ENCODE results near the gene DTYMK. TPM values are rescaled to one million over a fixed set of nuclear protein-coding genes. Genes with fewer than 3 reads are reported as not detected.
A peak's percentile ranks its signal among the peaks of the same experiment; 100 is the strongest.
"Not testable (repeated sequence)": the region's sequence is repeated elsewhere in the genome, so short reads cannot be mapped to it uniquely, and the experiment has no call there.

Gene DTYMK
- total RNA-seq, 5 donors from 2014 or later (not counting 1 experiment from before 2014, with no cell fraction given), result 11.6 to 23.6 (median 18.2) TPM

- H3K9me3 Mint-ChIP-seq; CTCF ChIA-PET; H3K4me1 Mint-ChIP-seq; H3K27me3 ChIP-seq (replicated peaks in 1 of 2; ENCODE audit: control insufficient read depth in 2 of 2, extremely low read depth in 1 of 2, insufficient read depth in 2 of 2, low read length in 1 of 2); DNase-seq; H3K9me3 ChIP-seq; H3K27ac ChIP-seq (ENCODE audit: low read length); H3K27ac Mint-ChIP-seq; H3K4me1 ChIP-seq (ENCODE audit: control insufficient read depth in 1 of 2, extremely low read depth in 1 of 2, insufficient read depth in 2 of 2, low read length in 2 of 2); H3K4me3 Mint-ChIP-seq; H3K4me3 ChIP-seq (ENCODE audit: control insufficient read depth in 1 of 2, extremely low read depth in 1 of 2, low read length in 1 of 2); H3K27me3 Mint-ChIP-seq; ATAC-seq (replicated peaks in 1 of 4): not testable (repeated sequence)
- WGBS (ENCODE audit: insufficient coverage), result 96% methylated on average over 23 of the region's 24 CpGs
- H3K36me3 ChIP-seq (ENCODE audit: control insufficient read depth in 2 of 2, extremely low read depth in 1 of 2, insufficient read depth in 1 of 2, low read length in 1 of 2), result peaks cover 7 to 55% of the 10 kb centered on the region in 2 donors
- POLR2A ChIA-PET, result interaction anchor here in 1 of 2 donors (0.6 kb wide), 1 partner anchor 224 kb away, joined by 3 read pairs; no protein-coding TSS in a partner anchor
- peaks cover 23% of the 10 kb centered on the region for H3K36me3 Mint-ChIP-seq
Measured at GRCh38 chr2:241662731-241663130, 23.9 kb downstream of the DTYMK start.

DNA sequence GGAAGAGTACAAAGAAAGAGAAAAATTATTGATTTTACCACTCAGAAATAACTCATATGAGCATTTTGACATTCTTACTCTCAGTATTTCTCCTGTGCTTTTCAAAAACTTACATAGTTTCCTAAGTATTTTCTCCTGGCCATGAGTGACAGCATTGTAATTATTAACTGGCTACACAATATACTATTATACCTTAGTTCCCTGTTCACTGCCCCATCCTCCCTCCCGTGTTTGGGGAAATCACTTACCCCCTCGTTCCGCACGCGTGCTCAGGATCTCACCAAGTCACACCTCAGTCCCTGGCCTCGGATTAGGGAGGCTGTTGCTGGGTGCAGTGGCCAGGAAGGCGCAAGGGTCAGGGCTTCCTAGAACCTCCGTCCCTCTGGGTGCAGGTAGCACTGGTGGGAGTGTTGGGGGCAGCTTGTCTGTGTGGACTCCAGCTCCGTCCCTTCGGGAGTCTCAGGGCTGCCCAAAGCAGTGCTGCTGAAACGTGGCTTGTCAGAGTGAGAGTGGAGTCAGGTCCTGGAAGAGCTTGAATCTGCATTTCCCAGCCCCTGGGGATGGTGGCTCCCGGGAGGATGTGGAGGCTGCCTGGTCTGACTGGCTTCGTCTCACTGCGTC lies 25.9 kb downstream of the DTYMK start:
- Mint-ChIP-seq H3K4me3 (no peak overlapping the region), H3K27me3 (no peaks in the 10 kb centered on the region), H3K4me1 (peaks cover 3 to 5% (median 5%) of the 10 kb centered on the region in 3 donors), H3K9me3 (no peaks in the 10 kb centered on the region), H3K36me3 (peaks cover 36% of the 10 kb centered on the region), H3K27ac (no peak overlapping the region)
- Histone ChIP-seq H3K4me3 (ENCODE audit: control insufficient read depth in 1 of 2, extremely low read depth in 1 of 2, low read length in 1 of 2) (no peak overlapping the region), H3K4me1 (ENCODE audit: control insufficient read depth in 1 of 2, extremely low read depth in 1 of 2, insufficient read depth in 2 of 2, low read length in 2 of 2) (peaks cover 0 to 5% of the 10 kb centered on the region in 2 experiments), H3K27ac (ENCODE audit: low read length) (no peak overlapping the region), H3K9me3 (no peaks in the 10 kb centered on the region), H3K36me3 (ENCODE audit: control insufficient read depth in 2 of 2, extremely low read depth in 1 of 2, insufficient read depth in 1 of 2, low read length in 1 of 2) (peaks cover 8 to 56% of the 10 kb centered on the region in 2 donors), H3K27me3 (replicated peaks in 1 of 2; ENCODE audit: control insufficient read depth in 2 of 2, extremely low read depth in 1 of 2, insufficient read depth in 2 of 2, low read length in 1 of 2) (no peaks in the 10 kb centered on the region)
- 95% methylated on average over 9 of the region's 14 CpGs for WGBS (ENCODE audit: insufficient coverage)
- CTCF ChIA-PET, result no interaction called here
- POLR2A ChIA-PET, result no interaction called here
- no peak for DNase-seq
- no peak for ATAC-seq (replicated peaks in 1 of 4)

GRCh38 chr2:241659150-241659739 lies 27.4 kb downstream of the DTYMK start:
- 75% methylated on average over 20 of the region's 26 CpGs for WGBS (ENCODE audit: insufficient coverage)
- H3K27me3 ChIP-seq (replicated peaks in 1 of 2; ENCODE audit: control insufficient read depth in 2 of 2, extremely low read depth in 1 of 2, insufficient read depth in 2 of 2, low read length in 1 of 2), result no peaks in the 10 kb centered on the region
- no peaks in the 10 kb centered on the region for H3K4me1 ChIP-seq (ENCODE audit: control insufficient read depth in 1 of 2, extremely low read depth in 1 of 2, insufficient read depth in 2 of 2, low read length in 2 of 2)
- ATAC-seq (replicated peaks in 1 of 4), result peak in 2 of 4 experiments; percentile 40 to 51
- H3K9me3 ChIP-seq, result no peaks in the 10 kb centered on the region
- POLR2A ChIA-PET, result interaction anchor here in 1 of 2 donors (0.9 kb wide), 1 partner anchor 27 kb away, joined by 4 read pairs; the partner anchor contains the start of gene DTYMK
- no peak overlapping the region for H3K27ac ChIP-seq (ENCODE audit: low read length)
- no peak overlapping the region for H3K4me3 ChIP-seq (ENCODE audit: control insufficient read depth in 1 of 2, extremely low read depth in 1 of 2, low read length in 1 of 2)
- H3K4me3 Mint-ChIP-seq, result no peak overlapping the region
- CTCF ChIA-PET, result interaction anchor here (0.5 to 1.0 kb wide), 2 partner anchors 8 to 64 kb away, joined by 3 read pairs; no protein-coding TSS in a partner anchor
- H3K36me3 Mint-ChIP-seq, result peaks cover 40% of the 10 kb centered on the region
- H3K9me3 Mint-ChIP-seq, result no peaks in the 10 kb centered on the region
- DNase-seq, result peak in 23 of 35 experiments; percentile 7 to 51 (median 25)
- H3K27ac Mint-ChIP-seq, result no peak overlapping the region
- H3K36me3 ChIP-seq (ENCODE audit: control insufficient read depth in 2 of 2, extremely low read depth in 1 of 2, insufficient read depth in 1 of 2, low read length in 1 of 2), result peaks cover 19 to 70% of the 10 kb centered on the region in 2 donors
- no peaks in the 10 kb centered on the region for H3K27me3 Mint-ChIP-seq
- H3K4me1 Mint-ChIP-seq, result no peaks in the 10 kb centered on the region

- Histone ChIP-seq H3K4me1 (ENCODE audit: control insufficient read depth in 1 of 2, extremely low read depth in 1 of 2, insufficient read depth in 2 of 2, low read length in 2 of 2) (no peaks in the 10 kb centered on the region), H3K4me3 (ENCODE audit: control insufficient read depth in 1 of 2, extremely low read depth in 1 of 2, low read length in 1 of 2) (no peak overlapping the region), H3K27ac (ENCODE audit: low read length) (no peak overlapping the region), H3K9me3 (no peaks in the 10 kb centered on the region), H3K27me3 (replicated peaks in 1 of 2; ENCODE audit: control insufficient read depth in 2 of 2, extremely low read depth in 1 of 2, insufficient read depth in 2 of 2, low read length in 1 of 2) (no peaks in the 10 kb centered on the region), H3K36me3 (ENCODE audit: control insufficient read depth in 2 of 2, extremely low read depth in 1 of 2, insufficient read depth in 1 of 2, low read length in 1 of 2) (peaks cover 24 to 75% of the 10 kb centered on the region in 2 donors)
- ChIA-PET CTCF (interaction anchor here (0.5 to 1.0 kb wide), 4 partner anchors 9 to 151 kb away, joined by 3 read pairs; no protein-coding TSS in a partner anchor), POLR2A (no interaction called here)
- Mint-ChIP-seq H3K4me1 (no peaks in the 10 kb centered on the region), H3K27ac (no peak overlapping the region), H3K27me3 (no peaks in the 10 kb centered on the region), H3K4me3 (no peak overlapping the region), H3K9me3 (no peaks in the 10 kb centered on the region), H3K36me3 (peaks cover 40% of the 10 kb centered on the region)
- ATAC-seq (replicated peaks in 1 of 4) (no peak), DNase-seq (no peak)
- WGBS (ENCODE audit: insufficient coverage), result 93% methylated on average over 4 of the region's 5 CpGs
Measured at GRCh38 chr2:241658296-241658695, 28.3 kb downstream of the DTYMK start.

GRCh38 chr2:241657786-241658254 lies 28.8 kb downstream of the DTYMK start:
- ATAC-seq (replicated peaks in 1 of 4) (no peak), DNase-seq (no peak)
- H3K27ac ChIP-seq (ENCODE audit: low read length), result no peak overlapping the region
- no peak overlapping the region for H3K4me3 ChIP-seq (ENCODE audit: control insufficient read depth in 1 of 2, extremely low read depth in 1 of 2, low read length in 1 of 2)
- Mint-ChIP-seq H3K9me3 (no peaks in the 10 kb centered on the region), H3K36me3 (peaks cover 40% of the 10 kb centered on the region), H3K27ac (no peak overlapping the region), H3K27me3 (no peaks in the 10 kb centered on the region), H3K4me3 (no peak overlapping the region), H3K4me1 (no peaks in the 10 kb centered on the region)
- ChIA-PET POLR2A (interaction anchor here in 1 of 2 donors (0.6 kb wide), 1 partner anchor 19 kb away, joined by 4 read pairs; no protein-coding TSS in a partner anchor), CTCF (no interaction called here)
- peaks cover 28 to 79% of the 10 kb centered on the region in 2 donors for H3K36me3 ChIP-seq (ENCODE audit: control insufficient read depth in 2 of 2, extremely low read depth in 1 of 2, insufficient read depth in 1 of 2, low read length in 1 of 2)
- H3K9me3 ChIP-seq, result no peaks in the 10 kb centered on the region
- H3K27me3 ChIP-seq (replicated peaks in 1 of 2; ENCODE audit: control insufficient read depth in 2 of 2, extremely low read depth in 1 of 2, insufficient read depth in 2 of 2, low read length in 1 of 2), result no peaks in the 10 kb centered on the region
- 92% methylated on average over 12 of the region's 15 CpGs for WGBS (ENCODE audit: insufficient coverage)
- no peaks in the 10 kb centered on the region for H3K4me1 ChIP-seq (ENCODE audit: control insufficient read depth in 1 of 2, extremely low read depth in 1 of 2, insufficient read depth in 2 of 2, low read length in 2 of 2)

GRCh38 chr2:241656190-241656741 lies 30.3 kb downstream of the DTYMK start:
- Mint-ChIP-seq H3K4me3 (no peak overlapping the region), H3K4me1 (no peaks in the 10 kb centered on the region), H3K27me3 (no peaks in the 10 kb centered on the region), H3K9me3 (no peaks in the 10 kb centered on the region), H3K36me3 (peaks cover 45% of the 10 kb centered on the region), H3K27ac (no peak overlapping the region)
- Histone ChIP-seq H3K27ac (ENCODE audit: low read length) (no peak overlapping the region), H3K4me3 (ENCODE audit: control insufficient read depth in 1 of 2, extremely low read depth in 1 of 2, low read length in 1 of 2) (no peak overlapping the region), H3K9me3 (no peaks in the 10 kb centered on the region), H3K36me3 (ENCODE audit: control insufficient read depth in 2 of 2, extremely low read depth in 1 of 2, insufficient read depth in 1 of 2, low read length in 1 of 2) (peaks cover 31 to 84% of the 10 kb centered on the region in 2 donors), H3K27me3 (replicated peaks in 1 of 2; ENCODE audit: control insufficient read depth in 2 of 2, extremely low read depth in 1 of 2, insufficient read depth in 2 of 2, low read length in 1 of 2) (no peaks in the 10 kb centered on the region), H3K4me1 (ENCODE audit: control insufficient read depth in 1 of 2, extremely low read depth in 1 of 2, insufficient read depth in 2 of 2, low read length in 2 of 2) (no peaks in the 10 kb centered on the region)
- ChIA-PET POLR2A (no interaction called here), CTCF (no interaction called here)
- DNase-seq, result no peak
- no peak for ATAC-seq (replicated peaks in 1 of 4)
- WGBS (ENCODE audit: insufficient coverage), result 99% methylated on average over 13 of the region's 13 CpGs

Measured in T-cell (primary cell).